GM21381 (cell line): ENCODE measurements around the gene CHPF2.

ENCODE experiments used
- ATAC-seq: cut with Tn5 transposase; IDR thresholded peaks from one replicate; pipeline ENCODE4 v1.9.1; 2021; ENCODE audit warnings: mild to moderate bottlenecking, moderate library complexity; ENCODE audit not compliant: unreplicated experiment

The CHPF2 gene

DNA sequence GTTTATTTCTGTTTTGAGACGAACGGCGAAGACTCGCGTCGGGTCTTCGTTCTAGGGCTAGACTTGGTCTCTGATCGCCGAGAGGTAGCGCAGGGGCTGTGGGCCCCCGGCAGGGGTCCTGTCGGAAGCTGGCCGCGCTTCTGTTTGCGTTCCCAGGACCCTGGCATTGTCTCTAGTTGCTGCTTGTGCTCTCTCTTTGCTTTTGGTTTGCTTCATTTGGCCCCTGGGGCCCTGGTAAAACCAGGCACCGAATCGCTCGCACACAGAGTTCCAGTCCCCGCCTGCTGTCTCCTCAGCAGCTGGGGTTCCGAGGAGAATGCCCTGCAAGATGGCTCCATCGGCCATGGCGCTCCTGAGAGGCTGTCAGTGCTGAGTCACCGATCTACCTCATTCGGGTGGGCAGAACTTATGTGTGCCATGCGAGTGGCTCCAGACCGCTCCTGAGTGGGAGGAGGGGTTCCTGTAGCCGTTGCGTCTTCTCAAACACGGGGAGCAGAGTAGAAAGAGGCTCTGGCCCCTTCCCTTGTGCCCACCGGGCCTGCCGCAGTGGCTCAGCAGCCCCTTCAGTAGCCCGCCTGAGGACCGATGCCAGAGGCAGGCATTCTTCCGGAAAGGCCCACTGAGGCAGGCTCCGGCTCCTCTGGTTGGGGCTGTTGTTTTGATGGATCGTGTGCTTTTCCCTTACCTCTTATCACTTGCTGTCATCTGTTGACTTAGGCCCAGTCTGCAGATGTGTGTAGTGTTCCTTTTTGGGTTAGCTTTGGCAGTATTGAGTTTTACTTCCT lies 826 bp downstream of the CHPF2 start:
- ATAC-seq: no peak

GRCh38 chr7:151233804-151234203 lies 1.5 kb downstream of the CHPF2 start:
- ATAC-seq: no peak

GRCh38 chr7:151235091-151235787 lies 3.0 kb downstream of the CHPF2 start:
- no peak for ATAC-seq

DNA sequence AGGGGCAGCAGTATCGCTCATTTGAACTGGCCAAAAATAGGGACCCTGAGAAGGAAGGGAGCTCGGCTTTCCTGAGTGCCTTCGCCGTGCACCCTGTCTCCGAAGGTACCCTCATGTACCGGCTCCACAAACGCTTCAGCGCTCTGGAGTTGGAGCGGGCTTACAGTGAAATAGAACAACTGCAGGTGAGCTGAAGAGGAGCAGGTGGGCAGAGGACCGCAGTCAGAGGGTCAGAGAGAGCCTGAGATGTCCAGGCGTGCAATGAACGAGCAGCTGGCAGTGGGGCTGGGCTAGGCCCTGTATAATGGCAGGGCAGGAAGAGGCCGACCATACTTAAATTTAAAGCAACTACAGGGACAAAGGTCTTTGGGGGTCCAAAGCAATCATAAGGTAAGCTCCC lies 4.1 kb downstream of the CHPF2 start:
- no peak for ATAC-seq

DNA sequence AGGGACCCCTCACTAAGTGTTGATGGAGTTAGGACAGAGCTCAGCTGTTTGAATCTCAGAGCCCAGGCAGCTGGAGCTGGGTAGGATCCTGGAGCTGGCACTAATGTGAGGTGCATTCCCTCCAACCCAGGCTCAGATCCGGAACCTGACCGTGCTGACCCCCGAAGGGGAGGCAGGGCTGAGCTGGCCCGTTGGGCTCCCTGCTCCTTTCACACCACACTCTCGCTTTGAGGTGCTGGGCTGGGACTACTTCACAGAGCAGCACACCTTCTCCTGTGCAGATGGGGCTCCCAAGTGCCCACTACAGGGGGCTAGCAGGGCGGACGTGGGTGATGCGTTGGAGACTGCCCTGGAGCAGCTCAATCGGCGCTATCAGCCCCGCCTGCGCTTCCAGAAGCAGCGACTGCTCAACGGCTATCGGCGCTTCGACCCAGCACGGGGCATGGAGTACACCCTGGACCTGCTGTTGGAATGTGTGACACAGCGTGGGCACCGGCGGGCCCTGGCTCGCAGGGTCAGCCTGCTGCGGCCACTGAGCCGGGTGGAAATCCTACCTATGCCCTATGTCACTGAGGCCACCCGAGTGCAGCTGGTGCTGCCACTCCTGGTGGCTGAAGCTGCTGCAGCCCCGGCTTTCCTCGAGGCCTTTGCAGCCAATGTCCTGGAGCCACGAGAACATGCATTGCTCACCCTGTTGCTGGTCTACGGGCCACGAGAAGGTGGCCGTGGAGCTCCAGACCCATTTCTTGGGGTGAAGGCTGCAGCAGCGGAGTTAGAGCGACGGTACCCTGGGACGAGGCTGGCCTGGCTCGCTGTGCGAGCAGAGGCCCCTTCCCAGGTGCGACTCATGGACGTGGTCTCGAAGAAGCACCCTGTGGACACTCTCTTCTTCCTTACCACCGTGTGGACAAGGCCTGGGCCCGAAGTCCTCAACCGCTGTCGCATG lies 5.2 kb downstream of the CHPF2 start:
- ATAC-seq: no peak

GRCh38 chr7:151238190-151238810 lies 6.0 kb downstream of the CHPF2 start:
- no peak for ATAC-seq

DNA sequence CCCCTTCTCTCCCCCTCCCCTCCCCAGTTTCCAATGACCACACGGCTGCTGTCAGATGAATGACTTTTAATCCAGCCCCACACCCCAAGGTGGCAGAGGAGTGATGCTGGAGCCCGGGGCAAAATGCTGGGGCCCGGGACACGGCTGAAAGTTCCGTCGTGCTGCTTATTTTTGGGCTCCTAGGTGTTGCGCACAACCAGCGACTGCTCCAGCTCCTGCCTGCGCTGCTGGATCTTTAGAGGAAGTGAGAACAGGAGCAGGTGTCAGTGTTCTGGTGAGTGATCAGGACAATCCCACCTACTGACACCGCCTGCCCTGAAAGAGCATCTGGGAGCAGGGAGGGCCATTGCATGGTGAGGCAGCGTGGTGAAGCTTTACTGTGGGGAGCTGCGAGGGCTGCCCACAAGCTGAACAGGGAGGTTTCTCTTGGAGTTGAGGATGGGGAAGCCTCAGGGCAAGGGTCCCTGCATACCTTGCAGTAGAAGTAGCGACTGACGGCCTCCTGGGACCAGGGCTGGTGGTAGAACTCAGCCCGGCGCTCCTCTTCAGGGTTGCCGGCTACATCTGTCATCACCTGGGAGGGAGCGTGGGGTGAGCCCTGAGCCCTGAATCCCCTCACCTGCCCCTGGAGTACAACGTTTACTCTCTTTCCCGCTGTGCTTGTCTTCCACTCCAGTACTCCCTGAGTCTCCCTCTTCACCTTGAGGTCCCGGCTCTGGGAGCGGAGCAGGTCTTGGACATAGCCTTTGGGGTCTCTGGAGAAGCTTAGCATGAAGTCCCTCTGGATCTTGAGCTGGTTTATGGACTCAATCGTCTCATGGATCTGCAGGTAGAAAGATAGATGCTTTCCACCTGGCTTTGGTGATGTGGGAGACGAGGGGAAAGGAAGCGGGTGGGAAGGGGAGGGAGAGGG lies 6.9 kb downstream of the CHPF2 start:
- ATAC-seq: no peak

DNA sequence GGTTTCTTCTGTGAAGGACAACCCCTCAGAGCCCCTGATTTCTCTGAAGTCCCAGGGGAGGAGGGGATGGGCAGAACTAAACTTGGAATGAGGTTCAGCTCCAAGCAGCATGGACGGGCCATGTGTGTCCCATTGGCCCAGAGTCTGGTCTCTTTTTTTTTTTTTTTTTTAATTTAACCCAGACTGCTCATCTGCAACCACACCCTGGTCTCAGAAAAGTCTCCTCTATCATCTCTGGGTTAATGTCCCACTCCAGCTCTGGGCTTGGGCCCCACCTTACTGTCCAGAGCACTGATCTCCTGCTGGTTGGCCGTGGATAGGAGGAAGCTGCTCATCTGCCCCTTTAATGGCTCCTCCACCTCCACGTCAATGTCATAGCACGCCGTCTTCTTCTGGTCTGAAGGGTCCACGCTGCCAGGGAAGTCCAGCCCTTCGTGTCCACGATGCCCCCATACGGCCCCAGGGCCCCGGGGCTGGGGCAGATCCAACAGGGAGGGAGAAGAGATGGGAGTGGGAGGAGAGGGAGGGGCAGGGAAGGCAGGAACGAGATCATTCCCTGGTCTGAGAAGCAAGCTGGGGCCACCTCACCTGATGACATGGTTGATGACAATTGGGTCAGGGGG lies 7.7 kb downstream of the CHPF2 start:
- ATAC-seq: no peak

- no peak for ATAC-seq
Observed at GRCh38 chr7:151240536-151240935, 8.3 kb downstream of the CHPF2 start.

DNA sequence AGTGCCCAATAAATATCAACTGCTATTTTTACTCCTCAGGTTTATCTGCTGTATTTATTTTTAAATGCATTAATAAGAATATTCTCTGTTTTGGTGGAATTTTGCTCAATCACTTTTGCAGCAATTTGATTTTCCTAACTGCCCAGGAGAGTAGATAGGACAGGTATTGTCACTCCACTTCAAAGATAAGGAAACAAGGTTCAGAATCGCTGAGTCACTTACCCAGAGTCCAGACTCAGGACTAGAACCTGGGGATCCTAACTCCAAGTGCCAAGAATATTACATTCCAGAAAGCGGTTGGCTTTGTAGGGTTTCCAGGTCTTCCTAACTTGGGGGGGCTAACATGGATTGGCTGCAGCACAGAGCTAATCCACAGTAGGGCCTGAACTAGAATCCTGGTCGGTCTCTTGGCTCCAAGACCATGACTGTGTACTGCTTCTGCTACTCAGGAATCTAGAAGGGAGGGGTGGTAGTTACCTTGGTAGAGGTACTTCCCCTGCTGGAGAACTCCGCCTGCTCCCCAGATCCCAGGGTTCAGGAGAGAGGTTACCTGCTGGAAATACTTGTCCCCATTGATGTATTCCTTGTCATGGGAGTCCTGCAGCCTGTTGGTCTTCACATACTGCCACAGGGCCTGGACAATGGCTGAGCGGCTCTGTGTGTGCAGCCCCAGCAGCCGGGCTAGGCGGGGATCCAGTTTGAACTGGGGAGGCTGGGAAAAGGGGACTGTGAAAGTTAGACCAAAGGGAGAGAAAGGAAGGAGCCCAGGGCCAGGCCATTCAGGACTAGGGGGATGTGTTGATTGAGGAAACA lies 8.9 kb downstream of the CHPF2 start:
- no peak for ATAC-seq

DNA sequence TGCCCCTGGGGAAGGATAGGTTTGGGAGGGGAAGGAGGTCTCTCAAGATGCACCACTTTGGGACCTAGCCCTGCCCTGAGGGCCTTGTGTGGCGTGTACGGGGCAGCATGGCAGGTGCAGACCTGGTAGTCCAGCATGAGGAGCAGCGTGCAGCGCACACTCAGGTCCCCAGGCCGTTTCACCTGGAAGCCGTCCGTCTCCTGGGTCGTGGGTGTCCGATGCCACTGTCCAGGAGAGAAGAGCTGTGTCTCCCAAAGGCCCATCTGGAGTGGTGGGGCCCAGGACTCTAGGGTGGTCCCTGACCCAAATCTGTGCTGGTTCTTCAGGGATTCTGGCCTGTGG lies 9.4 kb downstream of the CHPF2 start:
- no peak for ATAC-seq

- no peak for ATAC-seq
Observed at GRCh38 chr7:151242159-151243044, 10.1 kb downstream of the CHPF2 start.

GRCh38 chr7:151243045-151243349 lies 10.7 kb downstream of the CHPF2 start:
- ATAC-seq: no peak

- no peak for ATAC-seq
Observed at GRCh38 chr7:151243408-151244195, 11.3 kb downstream of the CHPF2 start.

- ATAC-seq: no peak
Observed at GRCh38 chr7:151244196-151244840, 12.0 kb downstream of the CHPF2 start.

DNA sequence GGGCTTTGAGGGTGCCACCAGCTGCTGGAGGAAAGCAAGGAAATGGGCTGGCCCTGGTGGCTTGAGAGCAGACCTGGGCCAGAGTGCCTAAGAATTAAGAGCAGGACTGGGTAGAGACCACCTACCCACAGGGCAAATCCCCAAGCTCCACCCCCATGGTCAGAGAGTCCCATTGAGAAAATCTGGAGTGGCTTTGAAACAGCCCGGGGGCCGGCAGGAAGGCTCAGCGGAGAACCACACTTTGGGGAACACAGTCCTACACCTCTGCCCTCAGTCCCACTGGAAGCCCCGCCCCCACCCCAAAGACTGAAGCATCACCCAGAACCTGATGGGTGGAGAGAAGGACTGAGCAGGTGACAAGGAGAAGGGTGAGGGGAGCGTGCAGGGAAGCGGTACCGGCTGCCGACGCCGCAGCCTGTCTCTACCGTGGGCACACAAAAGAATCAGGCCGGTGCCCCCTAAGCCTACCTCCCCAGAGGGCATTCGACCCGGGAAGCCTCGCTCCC lies 12.6 kb downstream of the CHPF2 start:
- ATAC-seq: no peak
